Measurements from ENCODE around the gene TUNAR.

DNA sequence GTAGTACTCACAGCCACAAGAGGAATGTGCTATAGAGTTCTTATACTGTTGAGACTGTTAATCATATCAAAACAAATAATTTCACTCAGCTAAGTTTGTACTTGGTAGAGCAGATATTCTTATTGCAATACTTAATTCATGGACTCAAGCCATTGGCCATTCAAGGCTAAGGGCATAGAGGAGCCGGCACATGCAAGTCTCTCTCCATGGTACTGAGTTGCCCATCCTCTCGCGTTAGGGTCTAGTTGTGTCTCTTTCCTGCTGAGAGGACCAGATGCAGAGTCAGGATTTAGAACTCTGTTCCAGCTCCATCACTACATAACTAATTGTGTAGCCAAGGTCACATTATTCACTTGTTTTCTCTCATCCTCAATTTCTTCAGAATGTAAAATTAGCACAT is 14.4 kb upstream of the TUNAR start:
- TF ChIP-seq, protein P1, sequence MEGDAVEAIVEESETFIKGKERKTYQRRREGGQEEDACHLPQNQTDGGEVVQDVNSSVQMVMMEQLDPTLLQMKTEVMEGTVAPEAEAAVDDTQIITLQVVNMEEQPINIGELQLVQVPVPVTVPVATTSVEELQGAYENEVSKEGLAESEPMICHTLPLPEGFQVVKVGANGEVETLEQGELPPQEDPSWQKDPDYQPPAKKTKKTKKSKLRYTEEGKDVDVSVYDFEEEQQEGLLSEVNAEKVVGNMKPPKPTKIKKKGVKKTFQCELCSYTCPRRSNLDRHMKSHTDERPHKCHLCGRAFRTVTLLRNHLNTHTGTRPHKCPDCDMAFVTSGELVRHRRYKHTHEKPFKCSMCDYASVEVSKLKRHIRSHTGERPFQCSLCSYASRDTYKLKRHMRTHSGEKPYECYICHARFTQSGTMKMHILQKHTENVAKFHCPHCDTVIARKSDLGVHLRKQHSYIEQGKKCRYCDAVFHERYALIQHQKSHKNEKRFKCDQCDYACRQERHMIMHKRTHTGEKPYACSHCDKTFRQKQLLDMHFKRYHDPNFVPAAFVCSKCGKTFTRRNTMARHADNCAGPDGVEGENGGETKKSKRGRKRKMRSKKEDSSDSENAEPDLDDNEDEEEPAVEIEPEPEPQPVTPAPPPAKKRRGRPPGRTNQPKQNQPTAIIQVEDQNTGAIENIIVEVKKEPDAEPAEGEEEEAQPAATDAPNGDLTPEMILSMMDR (IDR thresholded peaks at IDR 0.05 in 4 of 5, conservative IDR thresholded peaks at IDR 0.05 in 1 of 5): no peak
- no peak for TF ChIP-seq POLR2A (IDR thresholded peaks at IDR 0.05)

All from gastrocnemius medialis (tissue), 4 donors.